WTC11 (cell line): ENCODE results near the gene MYOZ2. TPM values are rescaled to one million over a fixed set of nuclear protein-coding genes. Genes with fewer than 3 reads are reported as not detected.

Experiments used
- ATAC-seq: fragments of 200-7000 bp; cut with Tn5 transposase; 2 replicates; pipeline ENCODE4 v1.10.0; 2021; ENCODE audit warnings: mild to moderate bottlenecking, moderate library complexity
- CTCF ChIA-PET: fragments of 300-600 bp; sonication (Branson Sonifier 250); formaldehyde crosslinking; loops from one replicate; lab custom pipeline; 2021; ENCODE audit warnings: antibody characterized with exemption; lab: Charles Lee
- POLR2A ChIA-PET: fragments of 350-600 bp; sonication (Branson Sonifier 250); formaldehyde crosslinking; loops from one replicate; lab custom pipeline; 2021; ENCODE audit warnings: antibody characterized with exemption; lab: Charles Lee
- DNase-seq: peaks from one replicate; pipeline ENCODE4 v3.0.0; 2021; ENCODE audit warnings: low spot score
- H3K27ac Mint-ChIP-seq: 2 replicates; pipeline ENCODE4 v1.8.0; 2021; ENCODE audit warnings: mixed read lengths
- H3K27me3 Mint-ChIP-seq: 2 replicates; pipeline ENCODE4 v1.8.0; 2021; ENCODE audit warnings: low read depth, mild to moderate bottlenecking, moderate library complexity, mixed read lengths
- H3K36me3 Mint-ChIP-seq: 2 replicates; pipeline ENCODE4 v1.8.0; 2021; ENCODE audit warnings: mixed read lengths
- H3K4me1 Mint-ChIP-seq: 2 replicates; pipeline ENCODE4 v1.8.0; 2022; ENCODE audit warnings: mixed read lengths
- H3K4me3 Mint-ChIP-seq: 2 replicates; pipeline ENCODE4 v1.8.0; 2021; ENCODE audit warnings: mild to moderate bottlenecking, moderate library complexity, mixed read lengths
- H3K9me3 Mint-ChIP-seq: 2 replicates; pipeline ENCODE4 v1.8.0; 2021; ENCODE audit warnings: mixed read lengths
- CBFB ChIP-seq: sonication (generic); formaldehyde crosslinking; IDR thresholded peaks from 2 replicates; pipeline ENCODE4 v1.8.1; 2022; ENCODE audit warnings: mild to moderate bottlenecking, low read depth, missing genetic modification reagents
- ETV6 ChIP-seq: sonication (generic); formaldehyde crosslinking; IDR thresholded peaks from 2 replicates; pipeline ENCODE4 v1.8.1; 2022; ENCODE audit warnings: mild to moderate bottlenecking, missing genetic modification reagents
- GRHL2 ChIP-seq: fragments of 250-450 bp; sonication (Bioruptor Pico); IDR thresholded peaks from 2 replicates; pipeline ENCODE4 v1.8.0; 2022; ENCODE audit warnings: mild to moderate bottlenecking, moderate library complexity; ENCODE audit not compliant: insufficient replicate concordance, severe bottlenecking
- HMGA2 ChIP-seq: fragments of 250-450 bp; sonication (Bioruptor Pico); IDR thresholded peaks from 2 replicates; pipeline ENCODE4 v1.4.0; 2021; ENCODE audit warnings: mild to moderate bottlenecking, moderate library complexity
- IRF2 ChIP-seq: sonication (generic); formaldehyde crosslinking; IDR thresholded peaks from 2 replicates; pipeline ENCODE4 v1.8.0; 2022; ENCODE audit warnings: low read depth, missing genetic modification reagents, borderline replicate concordance
- JAZF1 ChIP-seq: fragments of 250-450 bp; sonication (Bioruptor Pico); IDR thresholded peaks from 2 replicates; pipeline ENCODE4 v1.9.0; 2021; ENCODE audit warnings: moderate library complexity, mild to moderate bottlenecking, inconsistent platforms
- JUN ChIP-seq: sonication (generic); formaldehyde crosslinking; IDR thresholded peaks from 2 replicates; pipeline ENCODE4 v1.8.0; 2023; ENCODE audit warnings: mild to moderate bottlenecking, missing genetic modification reagents
- KAT7 ChIP-seq: sonication (generic); formaldehyde crosslinking; IDR thresholded peaks from 2 replicates; pipeline ENCODE4 v1.8.1; 2023; ENCODE audit warnings: missing genetic modification reagents, mild to moderate bottlenecking, borderline replicate concordance
- NFATC4 ChIP-seq: fragments of 250-450 bp; sonication (Bioruptor Pico); IDR thresholded peaks from 2 replicates; pipeline ENCODE4 v1.9.0; 2021; ENCODE audit warnings: mild to moderate bottlenecking
- NFYB ChIP-seq: sonication (generic); formaldehyde crosslinking; conservative IDR thresholded peaks from 2 replicates; pipeline ENCODE4 v1.8.0; 2022; ENCODE audit warnings: low read depth, missing genetic modification reagents
- NR1H2 ChIP-seq: sonication (generic); formaldehyde crosslinking; IDR thresholded peaks from 2 replicates; pipeline ENCODE4 v1.9.0; 2021; ENCODE audit warnings: mild to moderate bottlenecking, moderate library complexity, missing genetic modification reagents
- OVOL2 ChIP-seq: fragments of 250-450 bp; sonication (Bioruptor Pico); IDR thresholded peaks from 2 replicates; pipeline ENCODE4 v1.9.0; 2021; ENCODE audit warnings: mild to moderate bottlenecking, borderline replicate concordance
- RELA ChIP-seq: sonication (generic); formaldehyde crosslinking; IDR thresholded peaks from 2 replicates; pipeline ENCODE4 v1.8.1; 2022; ENCODE audit warnings: missing genetic modification reagents, mild to moderate bottlenecking, borderline replicate concordance
- RORB ChIP-seq: fragments of 250-450 bp; sonication (Bioruptor Pico); IDR thresholded peaks from 2 replicates; pipeline ENCODE4 v1.9.0; 2021; ENCODE audit warnings: mild to moderate bottlenecking
- TP53 ChIP-seq: sonication (generic); formaldehyde crosslinking; IDR thresholded peaks from 2 replicates; pipeline ENCODE4 v1.8.1; 2023; ENCODE audit warnings: mild to moderate bottlenecking, missing genetic modification reagents
- ZNF317 ChIP-seq: sonication (generic); formaldehyde crosslinking; IDR thresholded peaks from 2 replicates; pipeline ENCODE4 v1.8.1; 2023; ENCODE audit warnings: low read depth, mild to moderate bottlenecking, moderate library complexity, missing genetic modification reagents, borderline replicate concordance
- ZNF423 ChIP-seq: fragments of 250-450 bp; sonication (Bioruptor Pico); IDR thresholded peaks from 2 replicates; pipeline ENCODE4 v2.1.2; 2022; ENCODE audit warnings: mild to moderate bottlenecking, moderate library complexity
- total RNA-seq: library from RNA; stranded (reverse); gene quantifications from 3 replicates; pipeline ENCODE4 v1.2.3, GENCODE V29; 2021
- TF ChIP-seq, protein P1 (sequence below): fragments of 250-450 bp; sonication (Bioruptor Pico); IDR thresholded peaks from 2 replicates; pipeline ENCODE4 v2.1.2; 2022; ENCODE audit warnings: mild to moderate bottlenecking, moderate library complexity
- TF ChIP-seq, protein P2 (sequence below): fragments of 250-450 bp; sonication (Bioruptor Pico); conservative IDR thresholded peaks from 2 replicates; pipeline ENCODE4 v1.9.0; 2021; ENCODE audit warnings: mild to moderate bottlenecking
- TF ChIP-seq, protein P3 (sequence below): sonication (generic); formaldehyde crosslinking; IDR thresholded peaks from 2 replicates; pipeline ENCODE4 v1.8.1; 2023; ENCODE audit warnings: mild to moderate bottlenecking, missing genetic modification reagents
- TF ChIP-seq, protein P4 (sequence below): fragments of 200-600 bp; IDR thresholded peaks from 2 replicates; pipeline ENCODE4 v1.8.0; 2022; ENCODE audit warnings: antibody characterized with exemption
- TF ChIP-seq, protein P5 (sequence below): fragments of 250-450 bp; sonication (Bioruptor Pico); IDR thresholded peaks from 2 replicates; pipeline ENCODE4 v1.9.0; 2021; ENCODE audit warnings: mild to moderate bottlenecking
- TF ChIP-seq, protein P6 (sequence below): sonication (generic); formaldehyde crosslinking; IDR thresholded peaks from 2 replicates; pipeline ENCODE4 v1.8.1; 2023; ENCODE audit warnings: mild to moderate bottlenecking, missing genetic modification reagents, moderate library complexity
- TF ChIP-seq, protein P7 (sequence below): sonication (generic); formaldehyde crosslinking; IDR thresholded peaks from 2 replicates; pipeline ENCODE4 v1.8.1; 2022; ENCODE audit warnings: missing genetic modification reagents, borderline replicate concordance

The MYOZ2 gene
- total RNA-seq, 1 experiment from 2014 or later: not detected

DNA sequence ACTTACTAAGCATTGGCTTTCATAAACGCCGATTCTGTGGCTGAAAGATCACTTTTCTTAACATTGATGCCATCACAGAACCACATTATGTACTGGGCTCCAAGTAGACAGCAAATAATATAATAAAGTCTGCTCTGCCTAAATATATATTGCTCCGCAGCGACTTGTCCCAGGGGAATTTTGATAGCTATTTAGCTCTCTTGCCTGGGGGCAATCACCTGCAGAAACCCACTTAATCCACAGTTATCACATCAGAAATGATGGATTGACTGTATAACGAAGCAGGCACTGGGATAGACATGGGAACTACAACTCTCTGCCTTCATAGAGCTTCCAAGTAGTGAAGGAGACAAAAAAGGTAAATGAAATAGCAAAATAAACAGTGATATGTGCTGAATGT is 48.0 kb upstream of the MYOZ2 start:
- DNase-seq (no peak), ATAC-seq (no peak)
- POLR2A ChIA-PET: no interaction called here

DNA sequence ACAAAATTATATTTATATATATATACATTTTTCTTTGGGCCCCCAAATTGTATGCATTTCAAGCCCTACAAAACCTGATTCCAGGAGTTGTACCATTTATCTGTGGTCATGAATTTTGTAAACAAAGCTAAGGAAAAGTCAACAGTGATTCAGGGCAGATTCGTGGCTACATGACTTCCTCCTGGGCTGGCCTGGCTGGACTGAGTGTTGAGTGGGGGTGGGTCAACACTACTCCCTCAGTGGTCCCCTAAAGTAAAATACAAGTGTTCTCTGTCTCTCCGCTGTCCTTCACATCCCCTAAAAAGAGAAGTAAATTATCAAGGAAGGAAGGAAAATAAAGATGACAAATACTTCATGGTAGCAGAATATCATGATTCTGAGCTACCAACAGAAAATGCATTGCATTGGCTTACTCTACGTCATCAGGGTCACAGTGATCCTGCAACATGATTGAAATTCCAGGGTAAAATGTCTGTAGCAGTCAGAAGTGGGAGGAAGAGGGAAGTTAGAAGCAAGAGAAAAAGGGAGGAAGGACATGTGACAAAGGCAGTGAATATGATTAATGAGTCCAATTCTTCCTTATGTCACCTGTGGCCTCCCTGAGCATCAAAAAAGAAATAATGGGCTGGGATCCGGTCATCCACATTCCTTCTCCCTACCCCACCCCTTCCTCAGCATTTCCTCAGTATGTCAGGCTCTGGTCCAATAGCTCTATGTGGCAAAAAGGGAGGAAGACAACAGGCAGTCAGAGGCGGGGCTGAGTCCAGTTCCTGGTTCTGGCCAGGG is 42.4 kb upstream of the MYOZ2 start:
- ATAC-seq: no peak
- TF ChIP-seq JAZF1 (CRISPR knock-in tag) (no peak), NFATC4 (CRISPR knock-in tag) (no peak), GRHL2 (CRISPR knock-in tag) (no peak), CBFB (CRISPR knock-in tag) (no peak), KAT7 (CRISPR knock-in tag) (no peak), ETV6 (CRISPR knock-in tag) (no peak), NFYB (CRISPR knock-in tag) (no peak)
- TF ChIP-seq, protein P1, sequence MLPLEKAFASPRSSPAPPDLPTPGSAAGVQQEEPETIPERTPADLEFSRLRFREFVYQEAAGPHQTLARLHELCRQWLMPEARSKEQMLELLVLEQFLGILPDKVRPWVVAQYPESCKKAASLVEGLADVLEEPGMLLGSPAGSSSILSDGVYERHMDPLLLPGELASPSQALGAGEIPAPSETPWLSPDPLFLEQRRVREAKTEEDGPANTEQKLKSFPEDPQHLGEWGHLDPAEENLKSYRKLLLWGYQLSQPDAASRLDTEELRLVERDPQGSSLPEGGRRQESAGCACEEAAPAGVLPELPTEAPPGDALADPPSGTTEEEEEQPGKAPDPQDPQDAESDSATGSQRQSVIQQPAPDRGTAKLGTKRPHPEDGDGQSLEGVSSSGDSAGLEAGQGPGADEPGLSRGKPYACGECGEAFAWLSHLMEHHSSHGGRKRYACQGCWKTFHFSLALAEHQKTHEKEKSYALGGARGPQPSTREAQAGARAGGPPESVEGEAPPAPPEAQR: no peak
- TF ChIP-seq, protein P2, sequence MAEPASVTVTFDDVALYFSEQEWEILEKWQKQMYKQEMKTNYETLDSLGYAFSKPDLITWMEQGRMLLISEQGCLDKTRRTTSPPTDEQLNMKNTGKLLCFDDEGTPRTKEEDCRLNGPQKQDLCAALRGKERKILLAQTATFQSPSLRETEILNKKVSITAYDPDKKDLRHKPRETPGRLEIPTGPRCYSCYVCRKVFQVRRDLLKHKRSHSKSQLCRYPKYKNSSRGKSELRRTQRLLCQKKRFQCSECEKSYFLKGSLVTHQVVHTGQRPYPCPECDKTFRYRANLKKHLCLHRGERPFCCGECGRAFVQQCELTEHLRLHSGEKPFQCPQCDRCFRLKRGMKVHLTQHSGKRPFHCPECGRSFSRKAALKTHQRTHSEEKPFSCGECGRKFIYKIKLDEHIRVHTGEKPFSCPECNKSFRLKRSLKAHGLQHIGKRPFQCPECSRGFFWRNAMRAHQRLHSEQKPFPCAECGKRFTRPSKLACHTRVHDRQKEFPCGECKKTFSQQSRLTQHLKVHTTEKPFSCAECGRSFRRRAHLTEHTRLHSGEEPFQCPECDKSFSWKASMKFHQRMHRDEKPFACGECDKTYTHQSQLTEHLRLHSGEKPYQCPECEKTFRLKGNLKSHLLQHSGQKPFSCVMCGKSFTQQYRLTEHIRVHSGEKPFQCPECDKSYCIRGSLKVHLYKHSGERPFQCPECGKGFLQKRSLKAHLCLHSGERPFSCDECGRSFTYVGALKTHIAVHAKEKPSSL (CRISPR knock-in tag): no peak
- TF ChIP-seq, protein P3, sequence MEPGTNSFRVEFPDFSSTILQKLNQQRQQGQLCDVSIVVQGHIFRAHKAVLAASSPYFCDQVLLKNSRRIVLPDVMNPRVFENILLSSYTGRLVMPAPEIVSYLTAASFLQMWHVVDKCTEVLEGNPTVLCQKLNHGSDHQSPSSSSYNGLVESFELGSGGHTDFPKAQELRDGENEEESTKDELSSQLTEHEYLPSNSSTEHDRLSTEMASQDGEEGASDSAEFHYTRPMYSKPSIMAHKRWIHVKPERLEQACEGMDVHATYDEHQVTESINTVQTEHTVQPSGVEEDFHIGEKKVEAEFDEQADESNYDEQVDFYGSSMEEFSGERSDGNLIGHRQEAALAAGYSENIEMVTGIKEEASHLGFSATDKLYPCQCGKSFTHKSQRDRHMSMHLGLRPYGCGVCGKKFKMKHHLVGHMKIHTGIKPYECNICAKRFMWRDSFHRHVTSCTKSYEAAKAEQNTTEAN (CRISPR knock-in tag): no peak

More for the DNA sequence above, 48.0 kb upstream of the MYOZ2 start:
- TF ChIP-seq, protein P4, sequence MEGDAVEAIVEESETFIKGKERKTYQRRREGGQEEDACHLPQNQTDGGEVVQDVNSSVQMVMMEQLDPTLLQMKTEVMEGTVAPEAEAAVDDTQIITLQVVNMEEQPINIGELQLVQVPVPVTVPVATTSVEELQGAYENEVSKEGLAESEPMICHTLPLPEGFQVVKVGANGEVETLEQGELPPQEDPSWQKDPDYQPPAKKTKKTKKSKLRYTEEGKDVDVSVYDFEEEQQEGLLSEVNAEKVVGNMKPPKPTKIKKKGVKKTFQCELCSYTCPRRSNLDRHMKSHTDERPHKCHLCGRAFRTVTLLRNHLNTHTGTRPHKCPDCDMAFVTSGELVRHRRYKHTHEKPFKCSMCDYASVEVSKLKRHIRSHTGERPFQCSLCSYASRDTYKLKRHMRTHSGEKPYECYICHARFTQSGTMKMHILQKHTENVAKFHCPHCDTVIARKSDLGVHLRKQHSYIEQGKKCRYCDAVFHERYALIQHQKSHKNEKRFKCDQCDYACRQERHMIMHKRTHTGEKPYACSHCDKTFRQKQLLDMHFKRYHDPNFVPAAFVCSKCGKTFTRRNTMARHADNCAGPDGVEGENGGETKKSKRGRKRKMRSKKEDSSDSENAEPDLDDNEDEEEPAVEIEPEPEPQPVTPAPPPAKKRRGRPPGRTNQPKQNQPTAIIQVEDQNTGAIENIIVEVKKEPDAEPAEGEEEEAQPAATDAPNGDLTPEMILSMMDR: no peak
- TF ChIP-seq JUN (CRISPR knock-in tag) (no peak), ETV6 (CRISPR knock-in tag) (no peak), IRF2 (no peak), HMGA2 (no peak), NR1H2 (no peak), ZNF317 (no peak), OVOL2 (CRISPR knock-in tag) (no peak), RORB (CRISPR knock-in tag) (no peak), TP53 (CRISPR knock-in tag) (no peak), RELA (CRISPR knock-in tag) (no peak), ZNF423 (CRISPR knock-in tag) (no peak), GRHL2 (CRISPR knock-in tag) (no peak)
- TF ChIP-seq, protein P5, sequence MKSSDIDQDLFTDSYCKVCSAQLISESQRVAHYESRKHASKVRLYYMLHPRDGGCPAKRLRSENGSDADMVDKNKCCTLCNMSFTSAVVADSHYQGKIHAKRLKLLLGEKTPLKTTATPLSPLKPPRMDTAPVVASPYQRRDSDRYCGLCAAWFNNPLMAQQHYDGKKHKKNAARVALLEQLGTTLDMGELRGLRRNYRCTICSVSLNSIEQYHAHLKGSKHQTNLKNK (CRISPR knock-in tag): no peak
- TF ChIP-seq, protein P6, sequence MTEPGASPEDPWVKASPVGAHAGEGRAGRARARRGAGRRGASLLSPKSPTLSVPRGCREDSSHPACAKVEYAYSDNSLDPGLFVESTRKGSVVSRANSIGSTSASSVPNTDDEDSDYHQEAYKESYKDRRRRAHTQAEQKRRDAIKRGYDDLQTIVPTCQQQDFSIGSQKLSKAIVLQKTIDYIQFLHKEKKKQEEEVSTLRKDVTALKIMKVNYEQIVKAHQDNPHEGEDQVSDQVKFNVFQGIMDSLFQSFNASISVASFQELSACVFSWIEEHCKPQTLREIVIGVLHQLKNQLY (CRISPR knock-in tag): no peak
- TF ChIP-seq, protein P7, sequence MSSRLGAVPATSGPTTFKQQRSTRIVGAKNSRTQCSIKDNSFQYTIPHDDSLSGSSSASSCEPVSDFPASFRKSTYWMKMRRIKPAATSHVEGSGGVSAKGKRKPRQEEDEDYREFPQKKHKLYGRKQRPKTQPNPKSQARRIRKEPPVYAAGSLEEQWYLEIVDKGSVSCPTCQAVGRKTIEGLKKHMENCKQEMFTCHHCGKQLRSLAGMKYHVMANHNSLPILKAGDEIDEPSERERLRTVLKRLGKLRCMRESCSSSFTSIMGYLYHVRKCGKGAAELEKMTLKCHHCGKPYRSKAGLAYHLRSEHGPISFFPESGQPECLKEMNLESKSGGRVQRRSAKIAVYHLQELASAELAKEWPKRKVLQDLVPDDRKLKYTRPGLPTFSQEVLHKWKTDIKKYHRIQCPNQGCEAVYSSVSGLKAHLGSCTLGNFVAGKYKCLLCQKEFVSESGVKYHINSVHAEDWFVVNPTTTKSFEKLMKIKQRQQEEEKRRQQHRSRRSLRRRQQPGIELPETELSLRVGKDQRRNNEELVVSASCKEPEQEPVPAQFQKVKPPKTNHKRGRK (CRISPR knock-in tag): no peak
- Mint-ChIP-seq H3K36me3 (no peaks in the 10 kb centered on the region), H3K4me3 (no peak overlapping the region), H3K9me3 (no peaks in the 10 kb centered on the region; the same call in 1 of the 2 replicates), H3K27ac (no peak overlapping the region), H3K4me1 (no peaks in the 10 kb centered on the region), H3K27me3 (no peaks in the 10 kb centered on the region)
- CTCF ChIA-PET: interaction anchor here (2.0 kb wide), 1 partner anchor 47 kb away, joined by 6 read pairs; no protein-coding TSS in a partner anchor

More for the DNA sequence above, 42.4 kb upstream of the MYOZ2 start:
- no peak for DNase-seq
- H3K9me3 Mint-ChIP-seq: no peaks in the 10 kb centered on the region; the same call in 1 of the 2 replicates
- H3K36me3 Mint-ChIP-seq: no peaks in the 10 kb centered on the region
- ChIA-PET POLR2A (no interaction called here), CTCF (no interaction called here)
- H3K27ac Mint-ChIP-seq: no peak overlapping the region; the same call in 1 of the 2 replicates
- no peak overlapping the region for H3K4me3 Mint-ChIP-seq
- H3K4me1 Mint-ChIP-seq: peaks cover 5% of the 10 kb centered on the region
- H3K27me3 Mint-ChIP-seq: no peaks in the 10 kb centered on the region; the same call in 1 of the 2 replicates
